ENCODE data around the gene CCR7. TPM values are rescaled to one million over a fixed set of nuclear protein-coding genes. Genes with fewer than 3 reads are reported as not detected.
A peak's percentile ranks its signal among the peaks of the same experiment; 100 is the strongest.

Gene CCR7
- total RNA-seq, 4 donors from 2014 or later: 0.11 TPM; not detected in 3

GRCh38 chr17:40511667-40512220 lies 53.5 kb downstream of the CCR7 start:
- Histone ChIP-seq H3K36me3 (no peaks in the 10 kb centered on the region), H3K27ac (peak overlapping the region; percentile 80 to 94 (median 86)), H3K27me3 (no peaks in the 10 kb centered on the region), H3K4me3 (no peak overlapping the region), H3K4me1 (peaks cover 27% of the 10 kb centered on the region in 2 donors), H3K9me3 (no peaks in the 10 kb centered on the region)
- no peak for TF ChIP-seq POLR2A (IDR thresholded peaks at IDR 0.05)
- TF ChIP-seq CTCF (IDR thresholded peaks at IDR 0.05 in 4 of 5, conservative IDR thresholded peaks at IDR 0.05 in 1 of 5): no peak
- intact Hi-C loops (cut with DNase I; ENCODE audit: low total_unique reads) (loop anchor here (5.0 kb wide), 1 partner anchor 159 kb away; no protein-coding TSS in a partner anchor), in situ Hi-C loops (cut with MboI; ENCODE audit: low sequenced_read_pairs in 4 of 4) (no loop called here)
- DNase-seq (peak; percentile 17 to 84), ATAC-seq (peak; percentile 53 to 66)

- Histone ChIP-seq H3K27ac (peak overlapping the region; percentile 80 to 94 (median 86)), H3K9me3 (no peaks in the 10 kb centered on the region), H3K4me3 (no peak overlapping the region), H3K36me3 (no peaks in the 10 kb centered on the region), H3K4me1 (peaks cover 27% of the 10 kb centered on the region in 2 donors), H3K27me3 (no peaks in the 10 kb centered on the region)
- TF ChIP-seq CTCF (IDR thresholded peaks at IDR 0.05 in 4 of 5, conservative IDR thresholded peaks at IDR 0.05 in 1 of 5) (no peak), POLR2A (IDR thresholded peaks at IDR 0.05) (no peak)
- DNase-seq (peak; percentile 28 to 50), ATAC-seq (peak; percentile 73 to 75)
- in situ Hi-C loops (cut with MboI; ENCODE audit: low sequenced_read_pairs in 4 of 4) (no loop called here), intact Hi-C loops (cut with DNase I; ENCODE audit: low total_unique reads) (loop anchor here (5.0 kb wide), 1 partner anchor 159 kb away; no protein-coding TSS in a partner anchor)
These were observed 54.1 kb downstream of the CCR7 start for GRCh38 chr17:40511136-40511535.

- intact Hi-C loops (cut with DNase I; ENCODE audit: low total_unique reads): loop anchor here (1.0 to 5.0 kb wide), 2 partner anchors 11 to 158 kb away; no protein-coding TSS in a partner anchor
- H3K4me1 ChIP-seq: peaks cover 27% of the 10 kb centered on the region in 2 donors
- H3K9me3 ChIP-seq: no peaks in the 10 kb centered on the region
- ATAC-seq (peak; percentile 84 to 92), DNase-seq (peak; percentile 90 to 98)
- H3K36me3 ChIP-seq: no peaks in the 10 kb centered on the region
- H3K27me3 ChIP-seq: no peaks in the 10 kb centered on the region
- H3K27ac ChIP-seq: peak overlapping the region; percentile 80 to 94 (median 86)
- TF ChIP-seq CTCF (IDR thresholded peaks at IDR 0.05 in 4 of 5, conservative IDR thresholded peaks at IDR 0.05 in 1 of 5): no peak
- TF ChIP-seq POLR2A (IDR thresholded peaks at IDR 0.05): no peak
- in situ Hi-C loops (cut with MboI; ENCODE audit: low sequenced_read_pairs in 4 of 4): no loop called here
- H3K4me3 ChIP-seq: no peak overlapping the region
These were observed 55.0 kb downstream of the CCR7 start for GRCh38 chr17:40510328-40510648.

- no peak for TF ChIP-seq CTCF (IDR thresholded peaks at IDR 0.05 in 4 of 5, conservative IDR thresholded peaks at IDR 0.05 in 1 of 5)
- no peak for TF ChIP-seq POLR2A (IDR thresholded peaks at IDR 0.05)
- H3K27ac ChIP-seq: peak overlapping the region; percentile 61 to 94 (median 86)
- no peak overlapping the region for H3K4me3 ChIP-seq
- H3K9me3 ChIP-seq: no peaks in the 10 kb centered on the region
- DNase-seq (no peak), ATAC-seq (peak in 1 of 2 donors; percentile 7)
- H3K4me1 ChIP-seq: peaks cover 27% of the 10 kb centered on the region in 2 donors
- intact Hi-C loops (cut with DNase I; ENCODE audit: low total_unique reads) (loop anchor here (1.0 to 5.0 kb wide), 2 partner anchors 10 to 157 kb away; no protein-coding TSS in a partner anchor), in situ Hi-C loops (cut with MboI; ENCODE audit: low sequenced_read_pairs in 4 of 4) (no loop called here)
- no peaks in the 10 kb centered on the region for H3K36me3 ChIP-seq
- H3K27me3 ChIP-seq: no peaks in the 10 kb centered on the region
These were observed 55.5 kb downstream of the CCR7 start for GRCh38 chr17:40509626-40510327.

All from gastrocnemius medialis (tissue), 4 donors.